Activated CD4-positive, alpha-beta memory T cell treated with anti-CD3 and anti-CD28 coated beads for 36 hours (primary cell): Measurements from ENCODE around the gene ASXL2. TPM values are rescaled to one million over a fixed set of nuclear protein-coding genes. Genes with fewer than 3 reads are reported as not detected.

Experiments
- CTCF ChIA-PET: fragments of 350-600 bp; sonication (Branson Sonifier 250); formaldehyde crosslinking; loops from one replicate; lab custom pipeline; 2021; ENCODE audit warnings: antibody characterized with exemption, inconsistent platforms; lab: Charles Lee
- POLR2A ChIA-PET: fragments of 350-600 bp; sonication (Branson Sonifier 250); formaldehyde crosslinking; loops from one replicate; lab custom pipeline; 2021; ENCODE audit warnings: antibody characterized with exemption; lab: Charles Lee
- DNase-seq: peaks from one replicate; pipeline ENCODE4 v3.0.0-alpha.2; 2020
- H3K27ac Mint-ChIP-seq: one replicate; pipeline ENCODE4 v1.8.0; 2021; ENCODE audit warnings: mixed read lengths
- H3K27me3 Mint-ChIP-seq: one replicate; pipeline ENCODE4 v1.8.0; 2021; ENCODE audit warnings: mixed read lengths
- H3K36me3 Mint-ChIP-seq: one replicate; pipeline ENCODE4 v1.8.0; 2021; ENCODE audit warnings: mixed read lengths
- H3K4me1 Mint-ChIP-seq: one replicate; pipeline ENCODE4 v1.8.0; 2021; ENCODE audit warnings: low read depth, mixed read lengths
- H3K4me3 Mint-ChIP-seq: one replicate; pipeline ENCODE4 v1.8.0; 2021; ENCODE audit warnings: mild to moderate bottlenecking, mixed read lengths
- H3K9me3 Mint-ChIP-seq: one replicate; pipeline ENCODE4 v1.8.0; 2021; ENCODE audit warnings: mixed read lengths
- intact Hi-C: fragments of 100-400 bp; cut with micrococcal nuclease; formaldehyde crosslinking; loops from one replicate; pipeline ENCODE4 v1.15.1; 2023
- total RNA-seq, 2 experiments: library from RNA; stranded (reverse); gene quantifications; one replicate each; pipeline ENCODE4 v1.2.3, GENCODE V29; 2021

ASXL2 gene
- total RNA-seq, 2 experiments from 2014 or later, result 37.8 to 38.7 TPM

DNA sequence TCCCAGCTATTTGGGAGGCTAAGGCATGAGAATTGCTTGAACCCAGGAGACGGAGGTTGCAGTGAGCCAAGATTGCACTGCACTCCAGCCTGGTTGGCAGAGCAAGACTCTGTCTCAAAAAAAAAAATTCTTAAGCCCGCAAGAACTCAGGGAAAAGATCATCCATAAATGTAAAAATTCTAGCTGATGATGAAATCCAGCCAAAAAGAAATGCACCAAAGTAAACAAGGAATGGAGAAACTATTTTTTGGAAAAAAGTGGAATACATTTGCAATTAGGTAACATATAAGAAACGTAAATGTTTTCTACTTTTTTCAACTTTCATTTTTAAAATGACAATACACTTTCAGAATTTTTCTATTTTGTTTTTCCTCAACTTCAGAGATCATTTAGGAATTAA lies 61.3 kb downstream of the ASXL2 start:
- Mint-ChIP-seq H3K4me3 (no peak overlapping the region), H3K36me3 (peaks cover 12% of the 10 kb centered on the region), H3K9me3 (no peaks in the 10 kb centered on the region), H3K27ac (no peak overlapping the region), H3K4me1 (peaks cover 63% of the 10 kb centered on the region), H3K27me3 (peaks cover 1% of the 10 kb centered on the region)
- POLR2A ChIA-PET, result interaction anchor here (1.0 to 2.5 kb wide), 7 partner anchors 8 to 62 kb away, joined by 3 to 26 read pairs (median 5); partner anchors contain the start of gene ASXL2
- intact Hi-C loops, result loop anchor here (1.0 kb wide), 4 partner anchors 8 to 35 kb away; no protein-coding TSS in a partner anchor
- CTCF ChIA-PET, result interaction anchor here (1.1 to 1.9 kb wide), 7 partner anchors 9 to 37 kb away, joined by 3 to 10 read pairs (median 6); no protein-coding TSS in a partner anchor
- DNase-seq, result no peak

DNA sequence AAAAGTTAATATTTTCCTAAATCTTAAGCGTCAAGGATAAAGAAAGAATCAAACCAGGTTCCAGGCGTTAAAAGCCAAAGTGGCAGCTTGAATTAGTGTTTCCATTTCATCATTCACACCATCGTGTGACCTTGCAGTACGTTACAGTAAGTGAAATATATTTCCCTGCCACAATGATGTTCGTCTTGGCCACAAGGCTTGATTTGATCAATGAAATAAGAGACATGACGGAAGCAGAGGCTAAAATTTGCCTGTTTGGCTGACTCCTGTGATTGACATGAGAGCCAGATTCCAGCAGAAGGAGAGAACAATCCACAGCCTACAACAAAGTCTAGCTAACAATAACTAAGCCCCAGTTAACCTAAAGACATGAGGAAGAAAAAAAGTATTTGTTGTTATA lies 62.0 kb downstream of the ASXL2 start:
- no peak for DNase-seq
- peak overlapping the region; percentile 16 for H3K27ac Mint-ChIP-seq
- no peak overlapping the region for H3K4me3 Mint-ChIP-seq
- ChIA-PET POLR2A (interaction anchor here (0.6 kb wide), 1 partner anchor 592 kb away, joined by 5 read pairs; no protein-coding TSS in a partner anchor), CTCF (interaction anchor here (0.8 to 1.9 kb wide), 2 partner anchors 35 to 36 kb away, joined by 3 to 6 read pairs; no protein-coding TSS in a partner anchor)
- H3K4me1 Mint-ChIP-seq, result peaks cover 57% of the 10 kb centered on the region
- intact Hi-C loops, result no loop called here
- peaks cover 1% of the 10 kb centered on the region for H3K27me3 Mint-ChIP-seq
- peaks cover 8% of the 10 kb centered on the region for H3K36me3 Mint-ChIP-seq
- no peaks in the 10 kb centered on the region for H3K9me3 Mint-ChIP-seq

DNA sequence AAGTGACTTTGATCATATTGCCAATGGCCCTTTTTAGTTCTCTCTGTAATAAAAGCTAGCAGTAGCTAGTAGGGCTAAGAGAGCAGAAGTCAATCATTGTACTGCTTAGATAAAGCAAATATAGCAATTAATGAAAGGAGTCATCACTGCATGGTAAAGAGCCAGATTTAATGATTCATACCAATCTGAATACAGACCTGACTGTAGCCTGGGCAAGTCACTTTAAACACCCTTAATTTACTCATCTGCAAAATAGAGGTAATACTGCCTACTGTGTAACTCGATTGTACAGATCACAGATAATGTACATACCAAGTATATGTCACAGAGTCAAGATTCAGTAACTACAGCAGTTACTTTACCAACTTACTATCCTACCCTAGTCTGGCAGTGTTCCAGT lies 63.6 kb downstream of the ASXL2 start:
- peaks cover 1% of the 10 kb centered on the region for H3K27me3 Mint-ChIP-seq
- H3K9me3 Mint-ChIP-seq, result no peaks in the 10 kb centered on the region
- intact Hi-C loops, result no loop called here
- ChIA-PET POLR2A (interaction anchor here (1.1 to 1.5 kb wide), 2 partner anchors 11 to 37 kb away, joined by 3 to 7 read pairs; no protein-coding TSS in a partner anchor), CTCF (interaction anchor here (0.8 kb wide), 1 partner anchor 22 kb away, joined by 3 read pairs; no protein-coding TSS in a partner anchor)
- H3K27ac Mint-ChIP-seq, result no peak overlapping the region
- H3K4me1 Mint-ChIP-seq, result peaks cover 62% of the 10 kb centered on the region
- H3K4me3 Mint-ChIP-seq, result no peak overlapping the region
- DNase-seq, result no peak
- peaks cover 17% of the 10 kb centered on the region for H3K36me3 Mint-ChIP-seq

DNA sequence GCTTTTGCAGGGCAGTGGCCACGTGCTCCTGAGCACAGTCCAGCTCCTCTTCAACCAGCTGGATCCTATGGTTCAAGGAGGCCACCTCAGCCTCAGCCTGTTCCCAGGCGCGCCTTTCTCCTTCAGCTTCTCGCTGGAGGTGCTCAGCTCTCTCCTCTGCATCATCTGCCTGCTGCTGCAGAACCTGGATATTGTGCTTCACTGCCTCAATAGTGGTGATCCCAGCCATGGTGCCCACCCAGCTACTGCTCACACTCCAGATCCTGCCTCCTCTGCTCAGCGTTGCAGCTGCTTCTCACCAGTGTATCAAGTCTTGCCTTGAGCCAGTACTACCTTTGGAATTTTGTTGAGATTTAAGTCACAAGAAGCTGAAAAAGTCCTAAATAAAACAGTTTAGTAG lies 67.9 kb downstream of the ASXL2 start:
- no peak overlapping the region for H3K27ac Mint-ChIP-seq
- ChIA-PET POLR2A (no interaction called here), CTCF (no interaction called here)
- DNase-seq, result no peak
- peaks cover 49% of the 10 kb centered on the region for H3K4me1 Mint-ChIP-seq
- intact Hi-C loops, result no loop called here
- peaks cover 20% of the 10 kb centered on the region for H3K36me3 Mint-ChIP-seq
- no peak overlapping the region for H3K4me3 Mint-ChIP-seq
- no peaks in the 10 kb centered on the region for H3K27me3 Mint-ChIP-seq
- no peaks in the 10 kb centered on the region for H3K9me3 Mint-ChIP-seq

DNA sequence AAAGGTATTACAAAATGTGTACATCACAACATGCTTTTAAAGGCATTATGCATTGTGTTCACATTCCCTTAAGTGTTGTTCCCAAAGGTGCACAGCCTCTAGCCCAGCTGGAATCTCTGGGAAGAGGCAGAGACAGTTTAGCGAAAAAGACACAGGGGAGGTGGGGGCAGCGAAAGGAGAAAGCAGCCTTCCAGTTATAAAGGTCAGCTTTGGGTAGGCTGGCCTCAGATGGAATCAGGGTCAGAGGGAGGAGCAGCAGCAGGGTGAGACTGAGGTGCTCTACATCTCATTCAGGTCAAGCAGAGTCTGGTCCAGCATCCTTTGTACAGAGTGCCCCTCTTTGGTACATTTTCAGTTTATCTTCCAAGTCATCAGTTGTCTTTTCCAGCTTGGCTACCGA lies 68.6 kb downstream of the ASXL2 start:
- H3K9me3 Mint-ChIP-seq, result no peaks in the 10 kb centered on the region
- intact Hi-C loops, result no loop called here
- CTCF ChIA-PET, result no interaction called here

DNA sequence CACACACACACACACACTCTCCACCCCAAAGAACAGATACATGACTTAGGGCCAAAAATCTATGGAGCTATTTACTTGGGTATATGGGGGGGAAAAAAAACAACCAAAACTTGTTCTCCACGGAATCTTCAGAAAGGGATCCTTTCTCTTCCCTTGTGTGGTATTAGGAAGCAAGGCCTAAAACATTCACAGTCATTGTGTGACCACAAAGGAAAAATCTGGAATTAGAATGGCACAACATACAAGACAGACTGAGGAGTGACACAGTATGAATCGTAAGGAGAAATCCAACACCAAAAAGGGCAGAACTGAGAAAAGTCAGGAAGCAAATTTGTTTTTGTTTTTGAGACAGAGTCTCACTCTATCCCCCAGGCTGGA lies 70.3 kb downstream of the ASXL2 start:
- Mint-ChIP-seq H3K27ac (peak overlapping the region; percentile 14), H3K4me3 (no peak overlapping the region), H3K9me3 (no peaks in the 10 kb centered on the region), H3K36me3 (peaks cover 32% of the 10 kb centered on the region), H3K4me1 (peaks cover 43% of the 10 kb centered on the region), H3K27me3 (no peaks in the 10 kb centered on the region)
- CTCF ChIA-PET, result interaction anchor here (1.2 kb wide), 1 partner anchor 9 kb away, joined by 3 read pairs; no protein-coding TSS in a partner anchor
- intact Hi-C loops, result no loop called here
- POLR2A ChIA-PET, result no interaction called here
- no peak for DNase-seq

More for the DNA sequence above, 68.6 kb downstream of the ASXL2 start:
- Mint-ChIP-seq H3K27me3 (no peaks in the 10 kb centered on the region), H3K27ac (no peak overlapping the region), H3K4me3 (no peak overlapping the region), H3K4me1 (peaks cover 45% of the 10 kb centered on the region), H3K36me3 (peaks cover 19% of the 10 kb centered on the region)
- POLR2A ChIA-PET, result interaction anchor here (1.2 kb wide), 1 partner anchor 8 kb away, joined by 5 read pairs; no protein-coding TSS in a partner anchor
- no peak for DNase-seq

DNA sequence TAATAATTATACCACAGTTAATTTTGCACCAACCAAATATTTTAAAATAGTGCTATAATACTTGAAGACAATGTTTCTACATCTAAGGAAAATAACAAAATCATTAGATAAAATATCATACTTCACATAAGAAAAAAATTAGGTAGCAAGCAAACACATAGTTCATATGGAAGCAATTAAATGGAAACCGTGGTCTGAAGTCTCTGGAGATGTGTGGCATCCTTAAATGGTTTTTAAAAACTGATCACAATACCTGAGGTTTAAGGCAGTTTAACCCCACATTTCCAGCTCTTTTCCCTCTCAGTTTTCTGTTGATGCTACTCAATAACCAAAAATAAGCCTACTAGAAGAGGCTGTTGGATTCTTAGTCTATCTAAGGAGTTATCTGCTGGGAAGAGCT lies 71.3 kb downstream of the ASXL2 start:
- DNase-seq, result no peak
- intact Hi-C loops, result no loop called here
- ChIA-PET POLR2A (no interaction called here), CTCF (interaction anchor here (1.2 kb wide), 1 partner anchor 11 kb away, joined by 3 read pairs; no protein-coding TSS in a partner anchor)
- Mint-ChIP-seq H3K4me1 (peaks cover 44% of the 10 kb centered on the region), H3K27me3 (no peaks in the 10 kb centered on the region), H3K36me3 (peaks cover 37% of the 10 kb centered on the region), H3K27ac (no peak overlapping the region), H3K4me3 (no peak overlapping the region), H3K9me3 (no peaks in the 10 kb centered on the region)

DNA sequence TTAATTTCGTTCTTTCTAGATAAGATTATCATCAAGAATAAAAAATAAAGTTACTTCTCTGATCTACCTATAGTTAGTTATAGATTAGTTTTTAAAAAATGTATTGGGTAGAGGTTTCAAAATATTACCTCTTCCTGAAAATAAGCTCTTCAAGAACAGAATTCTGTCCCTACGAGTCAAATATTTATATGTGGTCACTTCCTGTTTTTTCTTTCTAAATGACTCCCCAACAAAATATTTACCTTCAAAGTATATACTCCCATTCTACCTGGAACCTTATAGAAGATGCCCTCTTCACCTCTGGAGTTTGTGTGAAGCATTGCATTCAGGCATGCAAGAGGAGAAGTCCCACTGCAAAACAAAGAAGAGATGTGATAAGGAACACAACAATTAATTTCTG lies 72.3 kb downstream of the ASXL2 start:
- H3K36me3 Mint-ChIP-seq, result peaks cover 37% of the 10 kb centered on the region
- intact Hi-C loops, result no loop called here
- CTCF ChIA-PET, result no interaction called here
- no peak overlapping the region for H3K4me3 Mint-ChIP-seq
- POLR2A ChIA-PET, result no interaction called here
- H3K27me3 Mint-ChIP-seq, result no peaks in the 10 kb centered on the region
- DNase-seq, result no peak
- H3K27ac Mint-ChIP-seq, result no peak overlapping the region
- peaks cover 49% of the 10 kb centered on the region for H3K4me1 Mint-ChIP-seq
- no peaks in the 10 kb centered on the region for H3K9me3 Mint-ChIP-seq

DNA sequence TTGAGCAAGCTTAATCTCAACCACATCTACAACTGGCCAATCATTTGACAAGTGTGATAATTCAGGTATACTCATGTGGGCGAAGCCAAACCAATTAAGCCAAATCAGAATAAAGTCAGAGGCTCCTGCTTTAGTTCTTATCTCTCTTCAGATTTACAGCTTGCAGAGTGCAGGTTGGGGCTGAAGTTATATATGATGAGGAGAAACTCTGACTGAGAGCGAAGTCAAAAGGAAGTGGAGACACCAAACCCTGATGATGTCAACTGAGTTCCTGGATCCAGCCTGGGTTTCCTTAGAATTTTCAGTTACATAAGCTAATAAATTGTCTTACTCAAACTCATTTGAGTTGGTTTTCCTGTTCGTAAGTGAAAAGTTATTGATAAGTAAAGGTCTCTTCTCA lies 73.9 kb downstream of the ASXL2 start:
- Mint-ChIP-seq H3K27ac (peak overlapping the region; percentile 20), H3K9me3 (no peaks in the 10 kb centered on the region), H3K27me3 (no peaks in the 10 kb centered on the region), H3K4me1 (peaks cover 47% of the 10 kb centered on the region), H3K4me3 (no peak overlapping the region), H3K36me3 (peaks cover 30% of the 10 kb centered on the region)
- CTCF ChIA-PET, result interaction anchor here (0.8 to 1.3 kb wide), 3 partner anchors 10 to 48 kb away, joined by 3 to 6 read pairs (median 3); no protein-coding TSS in a partner anchor
- POLR2A ChIA-PET, result interaction anchor here (0.8 to 1.4 kb wide), 3 partner anchors 10 to 33 kb away, joined by 3 to 5 read pairs (median 3); no protein-coding TSS in a partner anchor
- intact Hi-C loops, result no loop called here
- DNase-seq, result no peak

DNA sequence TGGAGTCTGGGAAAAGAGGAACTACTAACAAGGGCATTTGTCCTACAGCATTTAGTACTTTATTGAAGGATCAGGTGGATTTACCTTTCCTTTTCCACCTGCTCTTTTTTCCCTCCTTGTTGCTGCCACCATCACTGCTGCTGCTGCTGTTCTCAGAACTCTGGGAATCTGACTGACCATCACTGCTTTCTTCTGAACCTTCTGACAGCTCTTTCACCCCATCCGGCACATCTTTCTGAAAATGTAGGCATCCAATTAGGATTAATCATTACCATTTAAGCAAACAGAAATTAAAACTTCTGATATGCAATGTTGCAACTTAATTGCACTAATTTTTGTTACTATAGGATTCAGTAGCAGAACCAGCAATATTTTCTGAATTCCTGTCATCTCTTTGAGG lies 79.0 kb downstream of the ASXL2 start:
- no peak overlapping the region for H3K4me3 Mint-ChIP-seq
- peaks cover 41% of the 10 kb centered on the region for H3K36me3 Mint-ChIP-seq
- H3K4me1 Mint-ChIP-seq, result peaks cover 64% of the 10 kb centered on the region
- intact Hi-C loops, result no loop called here
- POLR2A ChIA-PET, result no interaction called here
- CTCF ChIA-PET, result interaction anchor here (0.6 kb wide), 1 partner anchor 247 kb away, joined by 3 read pairs; no protein-coding TSS in a partner anchor
- no peaks in the 10 kb centered on the region for H3K27me3 Mint-ChIP-seq
- no peaks in the 10 kb centered on the region for H3K9me3 Mint-ChIP-seq
- no peak for DNase-seq
- peak overlapping the region; percentile 23 for H3K27ac Mint-ChIP-seq

DNA sequence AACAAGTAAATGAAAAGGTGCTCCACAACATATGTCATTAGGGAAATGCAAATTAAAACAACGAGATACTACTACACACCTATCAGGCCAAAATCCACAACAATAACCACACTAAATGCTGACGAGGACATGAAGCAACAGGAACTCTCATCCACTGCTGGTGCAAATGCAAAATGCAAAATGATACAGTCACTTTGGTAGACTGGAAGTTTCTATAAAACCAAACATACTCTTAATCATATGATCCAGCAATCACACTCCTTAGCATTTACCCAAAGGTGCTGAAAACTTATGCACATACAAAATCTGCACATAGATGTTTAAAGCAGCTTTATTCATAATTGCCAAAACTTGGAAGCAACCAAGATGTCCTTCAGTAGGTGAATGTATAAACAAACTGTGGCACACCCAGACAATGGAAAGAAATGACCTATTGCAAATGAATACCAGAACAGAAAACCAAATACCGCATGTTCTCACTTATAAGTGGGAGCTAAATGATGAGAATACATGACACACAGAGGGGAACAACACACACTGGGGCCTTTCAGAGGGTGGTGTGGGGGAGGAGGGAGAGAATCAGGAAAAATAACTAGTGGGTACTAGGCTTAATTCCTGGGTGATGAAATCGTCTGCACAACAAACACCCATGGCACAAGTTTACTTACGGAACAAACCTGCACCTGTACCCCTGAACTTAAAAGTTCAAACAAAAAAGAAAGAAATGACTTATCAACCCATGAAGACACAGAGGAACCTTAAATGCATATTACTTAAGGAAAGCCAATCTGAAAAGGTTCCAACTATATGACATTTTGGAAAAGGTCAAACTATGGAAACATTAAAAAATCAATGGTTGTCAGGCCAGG lies 80.4 kb downstream of the ASXL2 start:
- H3K4me1 Mint-ChIP-seq, result peaks cover 68% of the 10 kb centered on the region
- intact Hi-C loops, result loop anchor here (1.0 kb wide), 1 partner anchor 34 kb away; no protein-coding TSS in a partner anchor
- H3K4me3 Mint-ChIP-seq, result no peak overlapping the region
- no peaks in the 10 kb centered on the region for H3K27me3 Mint-ChIP-seq
- ChIA-PET CTCF (interaction anchor here (4.9 kb wide), 1 partner anchor 55 kb away, joined by 30 read pairs; no protein-coding TSS in a partner anchor), POLR2A (interaction anchor here (1.2 to 4.5 kb wide), 3 partner anchors 20 to 28 kb away, joined by 3 to 26 read pairs (median 3); no protein-coding TSS in a partner anchor)
- DNase-seq, result peak; percentile 27
- no peaks in the 10 kb centered on the region for H3K9me3 Mint-ChIP-seq
- peaks cover 33% of the 10 kb centered on the region for H3K36me3 Mint-ChIP-seq
- H3K27ac Mint-ChIP-seq, result peak overlapping the region; percentile 68
